ENCODE data around the gene TNFAIP6.
"Not testable (repeated sequence)": the region's sequence is repeated elsewhere in the genome, so short reads cannot be mapped to it uniquely, and the experiment has no call there.

TNFAIP6 gene

GRCh38 chr2:151357359-151357758, at the start of gene TNFAIP6:
Gene TNFAIP6 (plus strand): TSS chr2:151357592. CDS start chr2:151357667, 75 bp downstream.
- no peak for DNase-seq (ENCODE audit: low read depth)

- DNase-seq (ENCODE audit: low read depth) = not testable (repeated sequence)
Observed at GRCh38 chr2:151310313-151310712, 47.1 kb upstream of the TNFAIP6 start.

DNA sequence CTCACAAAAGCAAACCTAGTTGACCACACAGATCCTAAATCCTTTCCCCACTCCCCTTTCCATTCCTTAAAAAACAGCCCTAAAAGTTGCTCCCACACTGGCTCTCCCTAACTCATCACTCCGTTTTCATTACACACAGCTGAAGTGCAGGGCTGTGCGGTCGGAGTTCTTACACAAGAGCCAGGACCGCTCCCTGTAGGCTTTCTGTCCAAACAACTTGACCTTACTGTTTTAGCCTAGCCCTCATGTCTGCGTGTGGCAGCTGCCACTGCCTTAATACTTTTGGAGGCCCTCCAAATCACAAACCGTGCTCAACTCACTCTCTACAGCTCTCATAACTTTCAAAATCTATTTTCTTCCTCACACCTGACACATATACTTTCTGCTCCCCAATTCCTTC, 45.0 kb upstream of the TNFAIP6 start:
- DNase-seq (ENCODE audit: low read depth) = not testable (repeated sequence)

GRCh38 chr2:151315381-151315903, 42.0 kb upstream of the TNFAIP6 start:
- DNase-seq (ENCODE audit: low read depth) = no peak

DNA sequence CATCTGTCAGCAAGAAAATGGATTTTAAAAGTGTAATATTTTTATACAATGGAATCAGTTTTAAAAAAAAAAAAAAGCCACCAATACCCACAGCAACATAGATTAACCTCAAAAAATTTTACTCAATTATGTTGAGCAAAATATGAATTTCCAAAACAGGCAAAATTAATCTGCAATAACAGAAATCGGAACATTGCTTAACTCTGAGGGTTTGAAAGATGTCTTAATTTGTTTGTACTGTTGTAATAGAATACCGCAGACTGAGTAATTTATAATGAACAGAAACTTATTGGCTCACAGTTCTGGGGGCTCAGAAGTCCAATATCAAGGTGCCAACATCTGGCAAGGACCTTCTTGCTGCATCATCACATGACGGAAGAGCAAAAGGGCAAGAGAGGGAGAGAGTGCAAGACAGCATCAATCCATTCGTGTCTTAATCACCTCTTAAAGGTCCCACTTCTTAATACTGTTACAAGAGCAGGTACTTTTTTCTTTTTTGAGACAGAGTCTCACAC, 31.8 kb upstream of the TNFAIP6 start:
- no peak for DNase-seq (ENCODE audit: low read depth)

DNA sequence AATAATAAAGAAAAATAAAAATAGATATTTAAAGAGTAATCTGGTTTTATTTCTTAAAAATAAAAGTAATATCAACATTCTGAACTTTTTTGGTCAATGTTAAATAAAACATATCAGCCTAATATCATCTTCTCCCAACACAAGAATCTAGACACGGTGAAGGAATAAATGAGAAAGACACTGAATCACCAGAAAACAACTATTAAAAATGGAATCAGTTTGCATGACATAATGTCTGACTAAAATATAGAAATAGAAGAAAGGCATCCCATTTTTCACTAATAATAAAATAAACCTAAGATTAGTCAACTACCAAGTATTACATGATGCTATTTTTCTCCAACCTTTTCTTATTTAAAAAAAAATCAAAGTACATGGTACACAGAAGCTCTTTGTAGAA, 30.8 kb upstream of the TNFAIP6 start:
- DNase-seq (ENCODE audit: low read depth) = no peak

DNA sequence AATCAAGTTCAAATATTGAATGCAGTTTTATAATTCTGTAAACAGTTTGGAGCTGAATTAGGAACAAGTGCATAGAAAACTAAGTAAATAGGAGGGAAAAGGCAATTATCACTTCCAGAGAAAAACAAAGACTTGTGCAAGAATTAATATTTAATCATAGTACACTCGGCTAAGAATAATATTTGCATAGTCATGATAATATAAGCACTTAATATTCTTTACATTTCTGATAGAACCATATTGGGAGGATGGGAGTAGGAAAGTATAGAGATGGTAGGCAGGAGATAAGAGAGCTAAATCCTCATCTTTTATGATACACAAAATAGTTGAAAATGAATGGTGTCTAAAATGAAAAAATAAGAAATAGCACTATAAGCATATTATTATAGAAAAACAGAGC, 27.4 kb upstream of the TNFAIP6 start:
- DNase-seq (ENCODE audit: low read depth) = no peak

DNA sequence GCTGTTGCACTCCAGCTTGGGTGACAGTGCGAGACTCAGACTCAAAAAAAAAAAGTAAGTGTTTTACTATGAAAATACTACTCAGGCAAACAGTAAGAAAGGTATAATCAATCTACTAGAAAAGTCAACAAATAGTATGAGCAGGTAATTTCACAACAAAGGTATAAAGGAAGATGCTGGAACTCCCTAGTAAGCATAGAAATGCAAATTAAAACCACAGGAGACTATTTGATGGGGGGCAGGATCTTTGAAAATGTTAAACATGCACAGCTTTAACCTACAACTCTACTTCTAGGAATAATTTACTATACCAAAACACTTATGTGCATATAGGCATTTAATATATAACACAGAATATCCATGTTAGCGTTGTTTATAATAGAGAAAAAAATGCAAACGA, 24.3 kb upstream of the TNFAIP6 start:
- no peak for DNase-seq (ENCODE audit: low read depth)

DNA sequence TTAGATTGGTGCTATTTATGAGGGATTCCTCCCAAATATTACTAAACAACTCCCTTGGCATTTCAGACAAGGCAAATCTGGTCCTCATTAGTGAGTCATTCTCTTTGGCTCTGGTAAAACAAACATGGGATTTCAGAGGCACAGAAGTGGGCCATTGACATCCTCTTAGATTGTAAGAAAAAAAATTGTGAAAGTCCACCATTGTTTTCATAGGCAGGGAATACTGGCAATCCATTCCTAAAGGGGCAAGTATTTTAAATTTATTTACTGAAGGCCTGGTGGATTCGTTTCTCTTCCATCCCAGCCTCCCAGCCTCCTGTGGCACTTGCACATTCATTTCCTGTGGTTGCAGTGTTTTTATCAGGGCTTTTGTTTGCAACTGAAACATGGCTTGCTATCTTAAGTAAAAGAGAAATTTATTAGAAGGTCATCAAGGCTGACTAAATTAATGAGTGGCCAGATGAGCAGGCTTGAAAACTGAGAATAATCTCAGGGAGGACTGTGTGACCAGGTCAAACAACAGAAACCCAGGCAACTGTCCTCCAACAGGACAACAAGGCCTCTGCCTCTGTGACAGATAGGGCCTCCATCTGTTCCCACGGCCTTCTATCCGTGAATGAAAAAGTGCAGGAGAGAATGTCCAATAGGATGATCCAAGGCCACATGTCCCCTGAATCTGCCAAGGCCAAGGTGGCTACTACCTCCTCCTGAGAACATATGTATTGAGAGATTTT, 23.1 kb upstream of the TNFAIP6 start:
- DNase-seq (ENCODE audit: low read depth) = no peak

DNA sequence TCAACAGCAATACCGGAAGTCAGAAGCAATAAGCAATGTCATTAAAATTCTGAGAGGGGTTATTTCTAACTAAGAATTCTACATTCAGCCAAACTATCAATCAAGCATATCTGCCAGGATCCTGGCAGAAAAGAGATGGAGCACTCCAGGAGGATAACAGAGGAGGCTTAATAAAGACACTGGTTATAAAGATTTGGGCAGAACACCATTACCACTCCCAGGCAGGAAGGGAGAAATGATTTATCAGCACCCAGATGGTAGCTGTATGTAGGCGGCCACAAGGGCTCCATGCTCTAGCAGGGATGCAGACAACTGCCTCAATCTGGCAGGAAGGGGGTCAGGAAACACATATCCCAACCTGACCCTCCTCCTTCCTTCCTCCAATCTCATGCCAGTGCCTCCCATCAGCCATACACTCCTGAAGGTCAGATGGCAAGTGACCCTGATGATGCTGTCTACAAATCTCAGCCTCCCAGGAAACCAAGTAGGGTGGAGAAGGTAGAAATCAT, 20.5 kb upstream of the TNFAIP6 start:
- no peak for DNase-seq (ENCODE audit: low read depth)

DNA sequence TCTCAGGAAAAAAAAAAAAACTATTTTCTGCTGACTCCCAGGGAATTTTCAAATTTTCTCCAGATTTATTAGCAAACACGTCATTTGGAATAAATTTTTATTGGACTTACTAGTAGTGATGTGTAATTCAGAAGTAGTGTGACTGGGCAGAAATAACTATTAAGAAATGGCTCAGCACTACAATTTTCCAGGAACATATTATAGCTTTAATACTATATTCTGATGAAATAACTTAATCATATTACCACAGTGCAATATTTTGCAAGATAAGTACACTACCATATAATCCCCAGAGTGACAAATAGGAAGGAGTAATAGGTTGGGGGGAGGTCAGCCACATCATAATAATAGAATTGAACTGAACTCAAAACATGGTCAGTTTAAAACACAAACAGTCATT, 19.7 kb upstream of the TNFAIP6 start:
- no peak for DNase-seq (ENCODE audit: low read depth)

DNA sequence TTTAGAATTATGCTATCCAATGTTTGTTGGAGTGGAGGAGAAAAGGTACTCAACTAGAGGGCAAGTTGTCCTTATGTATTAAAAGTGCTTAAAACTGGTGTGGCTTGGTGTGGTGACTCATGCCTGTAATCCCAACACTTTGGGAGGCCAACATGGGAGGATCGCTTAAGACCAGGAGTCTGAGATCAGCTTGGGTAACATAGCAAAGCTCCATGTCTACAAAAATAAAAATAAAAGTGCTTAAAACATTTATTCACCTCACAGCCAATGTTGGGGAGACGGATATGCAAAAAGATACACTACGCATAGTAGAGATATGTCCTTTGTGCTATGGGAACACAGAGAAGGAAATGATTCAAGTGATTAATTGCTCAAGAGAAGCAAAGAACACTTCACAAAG, 19.3 kb upstream of the TNFAIP6 start:
- DNase-seq (ENCODE audit: low read depth) = no peak

DNA sequence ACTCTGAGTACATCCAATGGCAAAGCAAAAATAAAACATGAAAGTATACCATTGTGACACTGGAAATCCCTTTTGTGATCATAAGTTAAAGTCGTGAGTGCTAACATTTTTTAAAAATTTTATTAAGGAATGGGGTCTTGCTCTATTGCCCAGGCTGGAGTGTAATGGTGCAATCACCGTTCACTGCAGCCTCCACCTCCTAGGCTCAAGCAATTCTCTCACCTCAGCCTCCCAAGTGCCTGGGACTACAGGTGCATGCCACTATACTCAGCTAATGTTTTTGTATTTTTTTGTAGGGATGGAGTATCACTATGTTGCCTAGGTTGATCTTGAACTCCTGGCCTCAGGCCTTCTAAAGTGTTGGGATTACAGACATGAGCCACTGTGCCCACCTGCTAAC, 14.3 kb upstream of the TNFAIP6 start:
- DNase-seq (ENCODE audit: low read depth) = no peak

GRCh38 chr2:151344191-151344590, 13.2 kb upstream of the TNFAIP6 start:
- DNase-seq (ENCODE audit: low read depth) = not testable (repeated sequence)

DNA sequence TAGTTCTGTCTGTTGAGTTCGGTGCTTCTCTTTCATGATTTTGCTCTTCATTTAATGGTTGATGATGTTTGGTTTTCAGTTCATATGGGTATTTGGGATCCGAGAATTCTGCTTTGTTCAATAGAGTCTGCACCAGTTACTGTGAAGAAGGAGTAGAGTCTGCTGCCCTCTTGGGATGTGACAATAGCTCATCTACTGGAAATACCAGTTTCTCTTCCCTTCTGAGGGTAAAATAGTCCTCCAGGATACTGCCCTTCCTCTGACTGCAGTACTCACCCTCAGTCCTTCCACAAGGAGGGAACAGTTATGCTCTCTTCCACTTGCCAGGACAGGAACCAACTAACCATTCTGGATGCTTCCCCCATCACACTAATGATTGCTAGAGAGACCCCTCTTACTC, 12.5 kb upstream of the TNFAIP6 start:
- no peak for DNase-seq (ENCODE audit: low read depth)

DNA sequence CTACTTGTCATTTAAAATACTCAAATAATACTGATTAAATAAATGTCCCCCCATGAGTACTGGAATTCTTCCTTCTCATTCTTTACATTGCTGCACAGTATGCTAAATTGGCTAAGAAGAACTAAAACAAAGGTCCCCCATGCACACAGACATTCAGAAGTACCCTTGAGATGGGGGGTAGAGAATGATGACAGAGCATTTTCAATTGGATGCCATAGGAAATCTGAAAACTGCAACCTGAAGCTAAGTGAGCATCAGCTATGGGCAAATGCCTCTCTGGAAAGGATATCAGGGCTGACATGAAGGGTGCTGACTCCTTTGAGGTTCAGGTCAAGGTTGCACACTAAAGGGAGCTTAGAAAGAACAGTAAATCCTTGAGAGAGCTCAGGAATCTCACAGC, 10.1 kb upstream of the TNFAIP6 start:
- DNase-seq (ENCODE audit: low read depth) = no peak

DNA sequence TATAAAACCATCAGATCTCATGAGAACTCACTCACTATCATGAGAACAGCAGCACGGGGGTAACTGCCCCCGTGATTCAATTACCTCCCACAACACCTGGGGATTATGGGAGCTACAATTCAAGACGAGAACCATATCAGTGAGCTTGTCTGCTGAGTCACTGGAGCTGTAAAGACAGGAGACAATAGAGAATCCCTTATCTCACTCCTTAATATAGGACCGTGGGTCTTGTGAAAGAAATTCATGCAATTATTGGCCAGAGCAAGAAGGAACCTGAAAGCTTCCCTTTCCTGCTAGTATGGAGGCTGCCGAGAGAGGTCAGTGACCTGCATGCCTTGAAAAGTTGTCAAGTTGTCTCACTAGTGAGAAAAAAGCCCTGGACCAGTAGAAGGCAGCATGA, 9.5 kb upstream of the TNFAIP6 start:
- no peak for DNase-seq (ENCODE audit: low read depth)

DNA sequence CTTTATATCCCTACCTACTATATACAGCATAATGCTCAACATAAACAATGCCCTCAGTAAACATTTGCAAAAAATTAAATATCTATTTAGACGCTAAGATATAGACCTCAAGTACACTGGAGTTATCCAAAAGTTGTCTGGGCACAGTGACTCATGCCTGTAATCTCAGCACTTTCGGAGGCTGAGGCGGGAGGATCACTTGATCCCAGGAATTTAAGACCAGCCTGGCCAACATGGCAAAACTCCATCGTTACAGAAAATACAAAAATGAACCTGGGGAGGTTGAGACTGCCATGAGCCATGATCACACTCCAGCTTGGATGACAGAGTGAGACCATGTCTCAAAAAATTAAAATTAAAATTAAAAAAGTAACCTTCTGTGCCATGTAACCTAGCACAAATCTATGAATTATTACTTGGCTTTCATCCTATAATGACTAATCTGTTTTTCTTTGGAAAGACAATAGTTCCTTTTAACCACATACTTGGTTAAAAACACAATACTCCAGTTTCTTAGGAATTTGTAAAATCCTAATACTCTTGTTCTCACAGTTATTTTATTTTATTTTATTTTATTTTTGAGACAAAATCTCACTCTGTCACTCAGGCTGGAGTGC, 6.7 kb upstream of the TNFAIP6 start:
- DNase-seq (ENCODE audit: low read depth) = no peak

- no peak for DNase-seq (ENCODE audit: low read depth)
Observed at GRCh38 chr2:151353995-151354394, 3.4 kb upstream of the TNFAIP6 start.

DNA sequence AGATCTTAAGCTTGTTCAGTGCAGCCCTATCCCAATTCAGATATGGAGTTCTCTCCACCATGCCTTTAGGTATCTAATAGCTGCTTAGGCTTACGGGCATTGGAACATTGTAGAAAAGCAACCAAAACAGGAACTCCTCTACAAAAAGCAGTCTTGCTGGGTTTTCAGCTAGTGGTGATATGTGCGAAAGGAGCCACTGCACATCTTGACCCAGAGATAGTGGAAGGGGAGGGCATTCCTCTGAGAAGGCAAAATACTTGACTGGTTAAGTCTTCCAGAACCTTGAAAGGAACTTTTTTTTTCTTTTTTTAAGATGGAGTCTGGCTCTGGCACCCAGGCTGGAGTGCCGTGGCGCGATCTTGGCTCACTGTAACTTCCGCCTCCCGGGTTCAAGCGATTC, 2.6 kb upstream of the TNFAIP6 start:
- no peak for DNase-seq (ENCODE audit: low read depth)

DNA sequence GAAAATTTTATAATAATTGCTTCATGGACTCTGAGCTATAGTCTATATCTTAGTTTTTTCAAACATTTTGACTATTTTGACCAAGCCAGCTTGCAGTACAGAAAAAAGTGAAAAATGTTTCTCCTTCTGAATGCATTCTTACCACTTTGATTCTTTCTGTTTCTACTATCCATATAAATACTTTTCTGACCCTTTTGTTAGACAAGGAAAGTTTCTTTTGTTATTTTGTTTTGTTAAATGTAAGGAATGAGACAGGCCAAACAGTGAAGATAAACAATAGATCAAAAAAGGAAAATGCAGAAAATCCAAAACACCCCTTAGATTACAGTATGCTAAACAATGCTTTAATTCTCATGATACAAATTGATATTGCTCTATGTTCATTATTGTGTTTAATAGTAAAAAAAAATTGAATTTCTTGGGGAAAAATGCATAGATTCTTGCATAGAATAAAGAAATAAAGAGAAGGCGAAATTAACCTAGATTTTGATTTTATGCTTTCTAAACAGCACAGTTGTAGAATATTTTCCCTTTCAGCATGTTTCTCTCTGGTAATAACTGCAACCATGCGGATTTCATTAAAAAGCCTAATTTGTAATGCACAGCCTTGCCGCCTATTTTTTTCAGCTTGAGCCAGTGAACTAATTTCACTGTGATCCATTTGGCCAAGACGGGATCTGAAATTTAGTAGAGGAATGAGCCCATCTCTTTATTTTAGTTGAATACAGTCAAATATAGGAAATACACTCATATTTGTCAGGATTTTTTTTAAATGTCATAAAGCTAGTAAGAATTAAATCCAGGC, 976 bp downstream of the TNFAIP6 start:
- no peak for DNase-seq (ENCODE audit: low read depth)

DNA sequence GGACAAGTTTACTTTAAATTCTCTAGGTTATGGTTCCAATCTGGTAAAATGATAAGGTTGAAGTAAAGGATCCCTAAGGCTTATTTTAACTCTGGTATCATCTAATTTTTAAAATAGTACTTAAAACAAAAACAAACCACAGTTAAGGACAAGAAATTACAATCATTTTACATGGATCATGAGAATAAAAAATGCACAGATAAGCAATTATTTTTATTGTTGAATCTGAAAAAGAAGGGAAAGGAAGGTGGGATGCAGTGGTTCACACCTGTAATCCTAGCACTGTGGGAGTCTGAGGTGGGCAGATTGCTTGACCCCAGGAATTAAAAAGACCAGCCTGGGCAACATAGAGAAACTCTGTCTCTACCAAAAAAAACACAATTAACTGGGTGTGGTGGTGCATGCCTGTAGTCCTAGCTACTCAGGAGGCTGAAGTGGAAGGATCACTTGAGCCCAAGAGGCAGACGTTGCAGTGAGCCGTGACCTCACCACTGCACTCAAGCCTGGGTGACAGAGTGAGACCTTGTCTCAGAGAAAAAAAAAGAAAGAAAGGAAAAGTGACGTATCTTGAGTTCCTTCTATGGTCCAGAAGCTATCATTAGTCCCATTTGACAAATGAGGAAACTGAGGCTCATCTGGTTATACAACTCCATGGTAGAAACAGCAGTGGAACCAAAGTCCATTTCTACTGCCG, 2.5 kb downstream of the TNFAIP6 start:
- DNase-seq (ENCODE audit: low read depth) = no peak
